Middle frontal gyrus (tissue), 1 donor: ENCODE measurements around the gene VWF.
"Not testable (repeated sequence)": the region's sequence is repeated elsewhere in the genome, so short reads cannot be mapped to it uniquely, and the experiment has no call there.

ENCODE experiments used
- DNase-seq: peaks from one replicate; pipeline ENCODE4 v3.0.0-alpha.2; 2015; ENCODE audit warnings: low spot score; ENCODE audit errors: extremely low spot score

The VWF gene

DNA sequence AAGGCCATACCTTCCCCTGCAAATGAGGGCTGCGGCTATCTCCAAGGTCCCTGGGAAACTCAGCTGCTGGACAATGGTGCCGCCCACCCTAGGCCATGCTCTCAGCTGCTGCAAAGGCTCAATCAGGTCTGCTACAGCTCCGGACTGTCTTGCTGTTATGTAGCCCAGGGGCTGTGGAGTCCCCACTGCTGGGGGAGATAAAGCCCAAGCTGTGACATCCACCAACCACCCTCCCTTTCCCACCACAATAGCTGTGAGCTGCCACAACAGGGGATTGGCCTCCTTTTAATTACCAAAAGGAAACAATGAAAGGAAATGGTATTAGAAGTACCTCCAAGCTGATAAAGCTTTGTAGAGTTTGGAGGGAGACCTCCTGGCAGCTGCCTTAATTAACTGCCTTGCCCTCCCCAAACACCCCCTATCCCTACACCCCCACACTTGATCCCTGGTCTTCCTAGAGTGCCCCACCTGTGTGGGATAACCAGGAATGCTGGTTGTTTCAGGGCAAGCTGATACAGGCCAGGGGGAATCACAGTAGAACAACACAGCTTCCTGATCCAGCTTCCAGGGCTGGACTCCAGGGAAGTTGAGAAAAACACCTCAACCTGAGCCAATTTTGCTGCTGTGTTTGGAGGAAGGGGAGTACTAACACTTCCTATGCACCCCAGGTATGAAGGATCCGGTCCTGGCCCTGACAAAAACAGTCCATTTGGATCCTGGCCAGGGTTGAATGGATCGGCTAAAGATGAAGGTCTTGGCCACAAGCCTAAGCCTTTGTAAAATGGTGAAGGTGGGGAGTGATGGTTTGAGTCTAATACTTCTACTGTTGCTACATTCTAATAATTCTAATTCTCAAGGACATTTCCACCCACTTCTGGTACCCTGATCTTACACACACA lies at the start of gene VWF:
VWF (minus strand) TSS at position 260 of the 899 bp plus-strand sequence. CDS start 1,474 bp downstream, outside the sequence.
- DNase-seq: no peak

DNA sequence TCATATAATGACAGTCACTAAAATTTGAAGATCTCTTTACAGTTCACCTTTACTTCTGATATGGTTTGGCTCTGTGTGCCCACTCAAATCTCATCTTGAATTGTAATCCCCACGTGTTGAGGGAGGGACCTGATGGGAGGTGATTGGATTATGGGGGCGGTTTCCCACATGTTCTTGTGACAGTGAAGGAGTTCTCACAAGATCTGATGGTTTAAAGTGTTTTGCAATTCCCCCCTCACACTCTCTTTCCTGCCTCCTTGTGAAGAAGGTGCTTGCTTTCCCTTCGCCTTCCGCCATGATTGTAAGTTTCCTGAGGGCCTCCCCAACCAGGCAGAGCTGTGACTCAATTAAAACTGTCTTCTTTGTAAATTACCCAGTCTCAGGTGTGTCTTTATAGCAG lies 48.4 kb upstream of the VWF start:
- DNase-seq: no peak

DNA sequence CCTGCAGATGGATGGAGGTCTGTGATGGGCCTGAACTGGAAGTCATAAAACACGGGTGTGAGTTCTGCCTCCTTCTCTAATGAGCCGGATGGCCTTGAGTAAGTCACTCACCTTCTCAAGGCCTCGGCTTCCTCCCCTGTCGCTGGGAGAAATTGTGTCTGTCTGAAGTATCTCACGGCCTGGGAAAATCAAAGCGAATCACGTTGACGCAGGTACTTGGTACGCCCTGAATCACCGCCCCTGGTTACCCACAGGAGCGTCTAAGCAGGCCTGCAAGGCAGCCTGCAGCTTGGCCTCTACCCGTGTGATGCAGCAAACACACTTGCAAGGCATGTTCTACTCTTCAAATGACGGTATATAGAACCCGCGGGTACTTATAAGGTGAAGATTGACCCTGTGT lies 47.6 kb upstream of the VWF start:
- DNase-seq: no peak

DNA sequence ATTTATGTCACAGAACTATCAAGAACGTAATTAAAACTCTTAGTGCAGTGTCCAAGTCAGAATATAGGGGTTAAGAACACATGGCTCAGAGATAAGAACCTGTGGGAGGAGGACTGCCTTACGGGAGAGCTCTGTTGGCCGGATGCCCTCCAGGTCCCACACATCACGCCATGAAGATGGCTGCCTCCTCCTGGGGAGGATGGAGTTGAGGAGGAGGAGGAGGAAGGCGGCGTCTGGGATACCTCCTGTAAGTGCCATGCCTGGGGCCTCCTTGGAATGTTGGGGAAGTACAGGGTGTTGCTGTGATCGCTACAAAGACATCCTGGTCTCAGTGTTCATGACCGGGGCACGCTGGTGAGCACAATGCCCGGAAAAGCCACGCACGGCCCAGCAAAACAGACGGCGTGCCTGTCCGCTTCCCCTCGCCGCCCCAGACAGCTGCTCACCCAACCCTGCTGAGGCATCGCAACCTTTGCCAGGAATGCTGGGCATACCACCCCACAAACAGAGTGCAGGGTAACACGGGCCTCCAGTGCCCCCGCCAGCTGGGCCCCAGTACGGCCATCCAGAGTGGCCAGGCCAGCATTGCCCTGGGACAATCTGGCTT lies 47.0 kb upstream of the VWF start:
- DNase-seq: no peak

DNA sequence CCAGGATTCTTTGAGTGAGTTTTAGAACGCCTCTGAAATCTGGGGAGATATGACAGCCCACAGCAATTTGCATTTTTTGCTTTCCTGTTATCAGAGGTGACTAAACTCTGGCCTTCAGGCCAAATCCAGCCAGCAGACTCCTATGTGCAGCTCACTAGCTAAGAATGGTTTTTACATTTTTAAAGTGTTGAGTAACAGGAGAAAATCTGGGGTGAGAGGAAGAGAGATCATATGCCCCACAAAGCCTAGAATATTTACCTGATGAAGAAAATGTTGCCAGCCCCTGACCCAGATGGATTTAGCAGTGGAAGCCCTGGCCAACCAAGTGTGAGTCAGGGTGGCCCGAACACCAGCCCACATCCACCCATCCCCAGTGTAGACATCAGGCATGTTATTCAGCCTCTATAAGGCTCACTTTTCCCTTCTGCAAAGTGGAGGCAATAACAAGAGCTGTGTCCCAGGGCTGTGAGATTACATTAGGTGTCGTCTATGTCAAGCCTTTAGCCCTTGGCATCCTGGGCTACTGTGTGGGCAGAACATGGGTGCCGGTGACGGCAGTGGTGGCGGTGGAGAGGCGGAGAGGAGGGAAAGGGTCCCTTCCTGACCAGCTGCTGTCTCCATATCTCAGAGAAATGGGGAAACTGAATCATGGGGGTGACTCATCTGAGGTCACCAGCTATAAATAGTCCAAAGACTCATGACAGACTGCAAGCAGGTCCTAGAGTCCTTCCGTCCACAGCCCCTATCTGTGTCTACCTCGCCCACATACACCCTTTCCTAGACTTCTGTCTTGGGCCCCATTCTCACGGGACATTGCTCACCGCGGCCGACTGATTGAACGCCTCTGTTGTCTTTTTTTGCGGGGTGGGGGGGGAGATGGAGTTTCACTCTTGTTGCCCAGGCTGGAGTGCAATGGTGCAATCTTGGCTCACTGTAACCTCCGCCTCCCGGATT lies 43.1 kb upstream of the VWF start:
- no peak for DNase-seq

DNA sequence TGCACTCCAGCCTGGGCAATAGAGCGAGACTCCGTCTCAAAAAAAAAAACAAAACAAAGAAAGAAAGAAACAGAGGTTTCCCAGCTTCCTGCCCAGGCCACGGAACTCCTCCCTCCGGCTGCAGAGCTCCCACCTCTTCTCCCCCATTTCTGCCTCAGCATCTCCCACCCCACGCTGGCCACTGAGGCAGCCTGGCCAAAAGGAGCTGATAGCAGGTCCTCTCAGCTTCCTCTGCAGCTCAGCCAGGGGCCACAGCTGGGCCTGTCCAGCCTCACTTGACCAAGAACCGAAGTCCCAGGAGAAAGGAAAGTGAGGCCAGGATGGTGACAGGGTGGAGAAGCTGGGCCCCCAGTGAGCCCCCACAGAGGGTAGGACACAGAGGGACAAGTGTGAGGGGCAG lies 42.3 kb upstream of the VWF start:
- DNase-seq: no peak

DNA sequence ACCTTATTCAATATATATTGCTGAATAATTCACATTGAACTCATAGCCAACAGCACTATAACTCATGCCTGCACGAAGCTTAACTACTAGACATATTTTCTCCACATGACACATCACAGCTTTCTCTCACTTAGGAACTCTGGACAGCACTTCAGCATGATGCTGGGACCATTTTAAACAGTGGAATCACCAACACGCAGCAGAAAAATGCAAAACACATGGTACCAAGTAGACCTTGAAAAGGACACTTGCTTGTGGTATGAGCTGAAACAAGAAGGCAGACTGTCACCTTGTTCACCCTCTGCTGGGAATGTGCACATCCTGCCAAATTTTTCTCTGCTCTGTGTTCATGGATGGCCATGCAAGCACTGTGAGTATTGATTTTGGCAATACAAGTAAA lies 40.9 kb upstream of the VWF start:
- no peak for DNase-seq

DNA sequence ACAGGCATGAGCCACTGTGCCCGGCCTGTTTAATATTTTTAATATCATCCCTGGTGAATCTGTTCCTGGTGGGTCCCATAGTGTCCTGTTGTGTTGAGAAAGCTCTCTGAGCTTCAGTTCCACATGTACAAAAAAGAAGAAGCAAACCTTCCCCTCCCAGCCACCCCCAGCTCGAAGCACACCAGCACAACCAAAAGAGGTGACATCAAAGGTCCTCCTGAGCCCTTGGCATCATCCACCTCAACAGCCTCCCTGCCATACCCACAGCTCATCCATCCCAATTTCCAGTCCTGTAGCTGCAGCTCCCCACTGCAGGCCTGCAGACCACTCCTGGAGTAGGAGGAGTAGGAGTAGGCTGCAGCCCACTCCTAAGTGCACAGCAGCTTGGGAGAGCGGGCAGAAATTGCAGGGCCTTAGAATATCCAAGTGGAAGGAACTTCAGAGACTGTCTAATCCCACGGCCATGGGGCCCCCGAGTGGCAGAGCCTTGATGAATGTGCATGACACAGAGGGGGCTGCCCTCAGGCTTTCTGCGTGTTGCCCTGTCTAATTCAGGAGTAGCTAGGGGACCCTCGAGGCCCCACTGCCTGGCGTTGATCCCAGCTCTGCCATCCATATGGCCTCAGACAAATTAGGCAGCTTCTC lies 39.1 kb upstream of the VWF start:
- no peak for DNase-seq

DNA sequence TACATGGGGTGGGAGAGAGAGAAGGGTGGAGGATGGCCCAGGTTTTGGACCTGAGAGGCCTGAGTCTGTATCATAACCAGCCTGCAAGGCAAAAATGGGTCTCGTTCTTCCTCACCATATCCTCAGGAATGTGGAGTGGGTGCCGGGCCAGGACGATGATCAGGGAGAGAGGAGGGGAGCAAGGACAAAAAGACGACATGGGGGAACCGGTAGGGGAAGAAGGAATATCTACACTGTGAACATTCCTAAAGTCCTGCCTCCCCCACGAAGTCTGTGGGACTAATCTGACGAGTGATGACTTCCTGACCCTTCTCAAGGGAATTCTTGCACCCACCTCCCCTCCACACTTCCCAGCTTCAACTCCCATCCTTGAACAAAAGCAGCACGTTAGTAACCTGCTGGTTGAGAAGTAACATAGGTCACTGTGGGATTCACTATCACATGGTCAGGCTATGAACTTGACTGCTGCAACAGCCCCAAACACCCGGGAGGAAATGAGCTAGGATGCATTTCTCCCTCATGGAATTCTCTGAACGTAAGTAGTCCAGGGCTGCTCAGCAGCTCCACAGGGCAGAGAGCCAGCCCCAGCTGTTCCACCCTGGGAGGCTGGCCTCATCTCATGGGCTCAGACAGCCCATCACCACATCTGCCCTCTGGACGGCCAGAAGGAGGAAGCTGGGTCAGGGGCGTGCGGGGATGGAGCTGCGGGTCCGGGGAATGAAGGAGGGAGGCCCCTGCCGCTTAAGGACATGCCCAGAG lies 36.8 kb upstream of the VWF start:
- no peak for DNase-seq

DNA sequence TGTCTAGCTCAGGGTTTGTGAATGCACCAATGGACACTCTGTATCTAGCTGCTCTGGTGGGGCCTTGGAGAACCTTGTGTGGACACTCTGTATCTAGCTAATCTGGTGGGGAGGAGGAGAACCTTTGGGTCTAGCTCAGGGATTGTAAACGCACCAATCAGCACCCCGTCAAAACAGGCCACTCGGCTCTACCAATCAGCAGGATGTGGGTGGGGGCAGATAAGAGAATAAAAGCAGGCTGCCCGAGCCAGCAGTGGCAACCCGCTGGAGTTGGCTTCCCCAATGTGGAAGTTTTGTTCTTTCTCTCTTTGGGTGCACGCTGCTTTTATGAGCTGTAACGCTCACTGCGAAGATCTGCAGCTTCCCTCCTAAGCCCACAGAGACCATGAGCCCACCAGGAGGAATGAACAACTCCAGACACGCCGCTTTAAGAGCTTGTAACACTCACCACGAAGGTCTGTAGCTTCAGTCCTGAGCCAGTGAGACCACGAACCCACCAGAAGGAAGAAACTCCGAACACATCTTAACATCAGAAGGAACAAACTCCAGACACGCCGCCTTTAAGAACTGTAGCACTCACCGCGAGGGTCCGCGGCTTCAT lies 35.7 kb upstream of the VWF start:
- not testable (repeated sequence) for DNase-seq

DNA sequence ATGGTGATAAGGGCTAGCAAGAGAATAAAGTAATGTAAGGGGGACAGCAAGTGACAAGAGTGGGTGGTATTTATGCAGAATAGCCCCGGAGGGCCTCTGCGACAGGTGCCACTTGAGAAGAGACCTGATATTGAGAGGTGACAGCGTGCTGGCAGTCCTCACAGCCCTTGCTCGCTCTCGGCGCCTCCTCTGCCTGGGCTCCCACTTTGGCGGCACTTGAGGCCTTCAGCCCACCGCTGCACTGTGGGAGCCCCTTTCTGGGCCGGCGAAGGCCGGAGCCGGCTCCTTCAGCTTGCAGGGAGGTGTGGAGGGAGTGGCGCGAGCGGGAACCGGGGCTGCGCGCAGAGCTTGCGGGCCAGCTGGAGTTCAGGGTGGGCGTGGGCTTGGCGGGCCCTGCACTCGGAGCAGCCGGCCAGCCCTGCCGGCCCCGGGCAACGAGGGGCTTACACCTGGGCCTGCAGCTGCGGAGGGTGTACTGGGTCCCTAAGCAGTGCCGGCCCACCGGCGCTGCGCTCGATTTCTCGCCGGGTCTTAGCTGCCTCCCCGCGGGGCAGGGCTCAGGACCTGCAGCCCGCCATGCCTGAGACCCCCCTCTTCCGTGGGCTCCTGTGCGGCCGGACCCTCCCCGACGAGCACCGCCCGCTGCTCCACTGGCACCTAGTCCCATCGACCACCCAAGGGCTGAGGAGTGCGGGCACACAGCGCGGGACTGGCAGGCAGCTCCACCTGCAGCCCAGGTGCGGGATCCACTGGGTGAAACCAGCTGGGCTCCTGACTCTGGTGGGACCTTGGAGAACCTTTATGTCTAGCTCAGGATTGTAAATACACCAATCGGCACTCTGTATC lies 34.9 kb upstream of the VWF start:
- DNase-seq: not testable (repeated sequence)

DNA sequence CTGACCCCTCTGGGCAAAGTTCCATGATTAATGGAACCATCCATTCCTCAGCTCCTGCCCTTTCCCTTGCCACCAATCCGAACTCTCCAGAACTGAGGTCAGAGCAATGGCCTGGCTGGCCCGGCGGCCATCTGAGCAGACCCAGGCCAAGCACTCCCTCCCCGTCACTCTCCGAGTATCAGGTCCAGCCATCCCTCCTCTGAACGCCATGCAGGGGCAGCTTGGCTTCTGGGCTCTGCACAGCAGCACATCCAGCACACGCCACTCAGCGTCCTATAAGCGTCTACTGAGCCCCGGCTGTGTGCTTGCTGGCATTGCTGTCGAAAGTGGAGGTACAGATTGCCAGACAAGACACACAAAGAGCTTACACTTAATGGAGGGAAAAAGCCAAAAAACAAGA lies 34.3 kb upstream of the VWF start:
- no peak for DNase-seq

DNA sequence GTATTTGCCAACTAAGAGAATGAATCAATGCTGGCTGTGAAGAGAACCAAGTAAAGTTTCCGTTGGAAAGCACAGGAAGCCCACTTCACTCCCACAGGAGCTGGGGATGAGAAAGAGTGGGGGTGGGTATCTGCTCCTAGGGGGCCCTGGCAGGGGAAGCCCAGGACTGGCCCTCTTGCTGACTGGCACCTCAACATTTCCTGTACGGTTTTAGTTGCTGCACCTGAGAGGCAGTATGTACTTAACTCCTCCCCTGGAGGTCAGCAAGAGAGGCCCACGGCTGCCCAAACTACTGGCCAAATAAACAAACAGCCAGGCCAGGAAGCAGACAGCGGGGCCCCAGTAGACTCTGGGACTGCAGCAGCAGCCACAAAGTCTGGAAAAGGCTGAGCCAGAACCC lies 33.8 kb upstream of the VWF start:
- DNase-seq: no peak

DNA sequence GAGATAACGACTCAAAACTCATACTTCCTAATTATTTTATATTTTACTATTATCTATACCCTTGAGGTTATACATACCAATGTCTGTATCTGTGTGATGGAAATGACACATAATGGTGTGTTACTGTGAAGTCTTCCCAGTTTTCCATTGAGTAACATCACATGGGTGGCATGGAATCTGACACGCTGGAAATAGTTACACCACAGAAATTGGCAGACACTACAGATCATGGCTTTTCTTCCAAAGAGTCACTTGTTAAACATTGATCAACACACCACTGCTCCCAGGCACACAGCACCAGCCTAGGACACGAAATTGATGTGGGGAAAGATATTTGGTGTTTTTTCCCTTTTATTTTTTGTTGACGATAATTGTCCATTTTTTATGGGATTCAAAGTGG lies 33.0 kb upstream of the VWF start:
- no peak for DNase-seq

DNA sequence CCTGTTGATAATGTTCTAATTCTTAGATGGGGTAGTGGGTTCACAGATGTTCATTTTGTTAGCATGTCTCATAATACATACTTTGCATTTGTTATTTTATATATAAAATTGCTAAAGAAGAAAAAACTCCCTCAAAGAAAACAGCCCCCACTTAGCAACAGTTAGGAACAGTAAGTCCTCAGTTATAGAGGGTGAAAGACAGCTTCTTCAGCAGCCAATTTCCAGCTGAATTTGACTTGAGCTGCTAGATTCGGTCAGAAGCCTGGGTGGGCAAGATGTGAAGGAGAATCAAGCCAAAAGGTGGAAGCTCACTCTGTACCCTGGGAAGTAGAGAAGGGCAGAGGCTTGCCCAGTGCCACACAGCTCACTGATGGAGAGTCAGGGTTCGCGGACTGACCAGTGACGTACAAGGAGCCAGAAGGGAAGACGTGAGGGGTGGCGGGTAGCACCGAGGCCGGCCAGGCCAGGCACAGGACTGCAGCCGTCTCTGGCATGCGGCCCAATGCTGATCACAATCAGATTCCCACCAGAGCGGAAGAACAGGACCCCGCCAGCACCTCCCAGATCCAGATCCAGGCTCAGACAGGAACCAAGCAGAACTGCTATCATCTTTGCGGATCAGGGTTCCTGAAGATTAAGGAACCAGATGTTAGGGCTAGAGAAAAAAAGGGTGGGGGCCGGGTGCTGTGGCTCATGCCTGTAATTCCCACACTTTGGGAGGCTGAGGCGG lies 30.4 kb upstream of the VWF start:
- DNase-seq: no peak

DNA sequence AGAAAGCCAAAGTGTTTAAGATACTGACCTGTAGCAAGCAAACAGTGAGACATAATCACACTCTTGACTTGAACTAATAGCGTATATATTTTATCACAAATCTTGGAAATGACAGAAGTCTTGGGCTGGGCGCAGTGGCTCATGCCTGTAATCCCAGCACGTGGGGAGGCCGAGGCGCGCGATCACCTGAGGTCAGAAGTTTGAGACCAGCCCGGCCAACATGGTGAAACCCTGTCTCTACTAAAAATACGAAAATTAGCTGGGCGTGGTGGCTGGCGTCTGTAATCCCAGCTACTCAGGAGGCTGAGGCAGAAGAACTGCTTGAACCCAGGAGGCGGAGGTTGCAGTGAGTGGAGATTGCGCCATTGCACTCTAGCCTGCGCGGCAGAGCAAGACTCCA lies 24.3 kb upstream of the VWF start:
- not testable (repeated sequence) for DNase-seq

DNA sequence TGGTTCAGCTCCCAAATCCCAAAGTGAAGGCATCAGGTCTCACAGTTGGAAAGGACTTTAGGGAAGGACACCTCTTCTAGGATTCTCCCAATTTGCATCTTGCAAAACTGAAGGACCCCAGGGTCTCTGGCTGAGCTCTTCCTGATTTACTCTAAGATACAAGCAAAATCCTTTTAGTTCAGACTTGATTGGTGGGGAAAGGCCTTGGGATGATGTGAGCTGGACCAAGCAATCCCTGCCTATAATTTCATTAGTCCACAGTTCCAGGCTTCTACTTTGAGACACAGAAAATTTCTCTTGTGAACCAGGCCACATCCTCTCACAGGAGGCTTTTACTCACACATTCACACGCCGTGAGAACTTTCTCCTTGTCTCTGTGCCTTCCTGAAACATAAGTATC lies 23.6 kb upstream of the VWF start:
- DNase-seq: no peak

DNA sequence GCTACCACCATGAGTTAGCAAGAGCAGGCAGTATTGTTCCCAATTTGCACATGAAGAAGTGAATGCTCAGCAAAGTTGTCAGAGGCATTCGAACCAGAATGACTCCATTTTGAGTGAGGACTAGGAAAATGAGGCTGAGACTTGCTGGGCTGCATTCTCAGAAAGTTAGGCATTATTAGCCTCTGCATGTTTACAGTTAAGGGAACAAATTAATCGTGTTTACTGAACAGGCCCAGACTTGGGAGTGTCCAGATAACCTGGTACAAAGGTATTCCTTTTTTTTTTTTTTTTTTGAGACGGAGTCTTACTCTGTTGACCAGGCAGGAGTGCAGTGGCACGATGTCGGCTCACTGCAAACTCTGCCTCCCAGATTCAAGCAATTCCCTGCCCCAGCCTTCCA lies 22.5 kb upstream of the VWF start:
- no peak for DNase-seq

DNA sequence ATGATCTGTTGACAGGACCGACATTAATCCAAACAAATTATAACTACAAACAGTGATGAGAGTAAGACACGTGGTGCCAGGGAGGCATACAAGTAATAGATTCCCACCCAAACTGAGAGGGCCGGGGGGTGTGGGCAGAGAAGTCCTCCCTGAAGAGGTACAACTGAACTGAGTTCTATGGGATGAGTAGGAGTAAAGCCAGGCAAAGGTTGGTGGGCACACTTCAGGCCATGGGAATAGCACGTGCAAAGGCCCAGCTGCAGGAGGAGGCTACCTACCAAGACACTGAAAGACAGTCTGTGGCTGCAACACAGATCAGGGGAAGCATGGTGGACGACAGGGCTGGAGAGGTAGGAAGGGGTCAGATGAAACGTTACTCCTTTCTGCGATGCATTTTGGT lies 22.0 kb upstream of the VWF start:
- no peak for DNase-seq
